HG03159 (cell line): ENCODE measurements around the gene SLC10A3.

Experiments used
- ATAC-seq: cut with Tn5 transposase; IDR thresholded peaks from one replicate; pipeline ENCODE4 v1.9.1; 2021; ENCODE audit warnings: mild to moderate bottlenecking, moderate library complexity; ENCODE audit not compliant: unreplicated experiment

Gene SLC10A3

GRCh38 chrX:154466036-154466435 is 24.4 kb downstream of the SLC10A3 start:
- ATAC-seq: no peak

GRCh38 chrX:154465601-154466000 is 24.8 kb downstream of the SLC10A3 start:
- no peak for ATAC-seq

GRCh38 chrX:154464806-154465365 is 25.5 kb downstream of the SLC10A3 start:
- ATAC-seq: no peak

- no peak for ATAC-seq
Observed at GRCh38 chrX:154463611-154464220, 26.7 kb downstream of the SLC10A3 start.

- ATAC-seq: no peak
Observed at GRCh38 chrX:154462396-154462795, 28.0 kb downstream of the SLC10A3 start.

- no peak for ATAC-seq
Observed at GRCh38 chrX:154460326-154460725, 30.1 kb downstream of the SLC10A3 start.

- no peak for ATAC-seq
Observed at GRCh38 chrX:154459832-154460231, 30.6 kb downstream of the SLC10A3 start.

- ATAC-seq: no peak
Observed at GRCh38 chrX:154458954-154459778, 31.3 kb downstream of the SLC10A3 start.

- ATAC-seq: peak; percentile 39
Observed at GRCh38 chrX:154458116-154458953, 32.1 kb downstream of the SLC10A3 start, which contains the start of gene PLXNA3. TSS of gene PLXNA3 (plus strand) at chrX:154458281. CDS start at chrX:154460184, 1,903 bp downstream.

- ATAC-seq: peak; percentile 57
Observed at GRCh38 chrX:154457491-154458115, 32.8 kb downstream of the SLC10A3 start.

GRCh38 chrX:154452823-154453222 is 37.6 kb downstream of the SLC10A3 start:
- ATAC-seq: no peak

GRCh38 chrX:154450312-154450711 is 40.1 kb downstream of the SLC10A3 start:
- no peak for ATAC-seq

- no peak for ATAC-seq
Observed at GRCh38 chrX:154449618-154450017, 40.8 kb downstream of the SLC10A3 start.

GRCh38 chrX:154448484-154448883 is 41.9 kb downstream of the SLC10A3 start:
- ATAC-seq: no peak

- no peak for ATAC-seq
Observed at GRCh38 chrX:154446430-154446829, 44.0 kb downstream of the SLC10A3 start.

- ATAC-seq: no peak
Observed at GRCh38 chrX:154445776-154446175, 44.7 kb downstream of the SLC10A3 start.

GRCh38 chrX:154444755-154445246 is 45.6 kb downstream of the SLC10A3 start:
- ATAC-seq: no peak

- peak; percentile 57 for ATAC-seq
Observed at GRCh38 chrX:154443992-154444754, 46.3 kb downstream of the SLC10A3 start, which contains the start of gene FAM50A. TSS of gene FAM50A (plus strand) at chrX:154444141. CDS start at chrX:154444236, 95 bp downstream.

- ATAC-seq: no peak
Observed at GRCh38 chrX:154443479-154443910, 46.9 kb downstream of the SLC10A3 start.
